Erythroblast (primary cell): ENCODE data around the gene SIGLEC9.

ENCODE experiments used
- GATA1 ChIP-seq: IDR thresholded peaks from 2 replicates; pipeline ENCODE4 v1.6.1; 2011; ENCODE audit warnings: low read depth, mild to moderate bottlenecking, control low read depth, low read length, moderate library complexity
- POLR2A ChIP-seq: IDR thresholded peaks from 2 replicates; pipeline ENCODE4 v1.6.1; 2011; ENCODE audit warnings: mild to moderate bottlenecking, low read length

GRCh38 chr19:51139299-51140014 is 14.8 kb downstream of the SIGLEC9 start:
- TF ChIP-seq POLR2A (no peak), GATA1 (no peak)
